Measurements from ENCODE around the gene S100A8.
A peak's percentile ranks its signal among the peaks of the same experiment; 100 is the strongest.
"Not testable (repeated sequence)": the region's sequence is repeated elsewhere in the genome, so short reads cannot be mapped to it uniquely, and the experiment has no call there.

Gene S100A8

GRCh38 chr1:153360592-153361479, 30.0 kb downstream of the S100A8 start:
- DNase-seq, result no peak

- DNase-seq, result no peak
Measured at GRCh38 chr1:153360190-153360589, 30.7 kb downstream of the S100A8 start.

GRCh38 chr1:153359241-153359640, 31.6 kb downstream of the S100A8 start:
- DNase-seq, result no peak

- DNase-seq, result no peak
Measured at GRCh38 chr1:153358691-153358975, 32.2 kb downstream of the S100A8 start.

GRCh38 chr1:153357853-153358690, 32.8 kb downstream of the S100A8 start, which contains the start of gene S100A9:
S100A9 (plus strand) TSS chr1:153357854; CDS start chr1:153358284, 430 bp downstream.
- no peak for DNase-seq

- DNase-seq, result peak; percentile 8 to 61
Measured at GRCh38 chr1:153357076-153357852, 33.6 kb downstream of the S100A8 start.

- DNase-seq, result no peak
Measured at GRCh38 chr1:153356392-153357075, 34.3 kb downstream of the S100A8 start.

GRCh38 chr1:153355445-153356071, 35.3 kb downstream of the S100A8 start:
- DNase-seq, result peak; percentile 39 to 66

GRCh38 chr1:153354515-153355193, 36.2 kb downstream of the S100A8 start:
- DNase-seq, result no peak

- DNase-seq, result no peak
Measured at GRCh38 chr1:153353226-153353947, 37.5 kb downstream of the S100A8 start.

GRCh38 chr1:153352523-153352922, 38.4 kb downstream of the S100A8 start:
- peak; percentile 62 to 65 for DNase-seq

GRCh38 chr1:153350321-153350957, 40.4 kb downstream of the S100A8 start:
- DNase-seq, result no peak

GRCh38 chr1:153349363-153350320, 41.2 kb downstream of the S100A8 start:
- DNase-seq, result no peak

GRCh38 chr1:153348511-153349362, 42.1 kb downstream of the S100A8 start, which contains the start of gene PGLYRP4:
PGLYRP4 (minus strand) TSS chr1:153348841; CDS start chr1:153347932, 909 bp downstream.
- no peak for DNase-seq

- DNase-seq, result no peak
Measured at GRCh38 chr1:153347856-153348255, 43.0 kb downstream of the S100A8 start.

GRCh38 chr1:153347049-153347448, 43.8 kb downstream of the S100A8 start:
- DNase-seq, result not testable (repeated sequence)

GRCh38 chr1:153346077-153346723, 44.7 kb downstream of the S100A8 start:
- no peak for DNase-seq

Measured in CD4-positive, alpha-beta T cell treated with Interleukin-4 for 1 hour (primary cell).